Measurements from ENCODE around the gene VEGFB.
A peak's percentile ranks its signal among the peaks of the same experiment; 100 is the strongest.

Gene VEGFB

GRCh38 chr11:64241241-64241490 lies 6.8 kb downstream of the VEGFB start:
- peak overlapping the region; percentile 75 for H3K4me3 ChIP-seq (ENCODE audit: control insufficient read depth, low read depth, low read length)
- no peak for TF ChIP-seq CTCF (IDR thresholded peaks at IDR 0.05; ENCODE audit: control insufficient read depth, insufficient read depth, low read depth, low read length, missing control alignments)
- peak; percentile 96 for DNase-seq (ENCODE audit: low read depth)

DNA sequence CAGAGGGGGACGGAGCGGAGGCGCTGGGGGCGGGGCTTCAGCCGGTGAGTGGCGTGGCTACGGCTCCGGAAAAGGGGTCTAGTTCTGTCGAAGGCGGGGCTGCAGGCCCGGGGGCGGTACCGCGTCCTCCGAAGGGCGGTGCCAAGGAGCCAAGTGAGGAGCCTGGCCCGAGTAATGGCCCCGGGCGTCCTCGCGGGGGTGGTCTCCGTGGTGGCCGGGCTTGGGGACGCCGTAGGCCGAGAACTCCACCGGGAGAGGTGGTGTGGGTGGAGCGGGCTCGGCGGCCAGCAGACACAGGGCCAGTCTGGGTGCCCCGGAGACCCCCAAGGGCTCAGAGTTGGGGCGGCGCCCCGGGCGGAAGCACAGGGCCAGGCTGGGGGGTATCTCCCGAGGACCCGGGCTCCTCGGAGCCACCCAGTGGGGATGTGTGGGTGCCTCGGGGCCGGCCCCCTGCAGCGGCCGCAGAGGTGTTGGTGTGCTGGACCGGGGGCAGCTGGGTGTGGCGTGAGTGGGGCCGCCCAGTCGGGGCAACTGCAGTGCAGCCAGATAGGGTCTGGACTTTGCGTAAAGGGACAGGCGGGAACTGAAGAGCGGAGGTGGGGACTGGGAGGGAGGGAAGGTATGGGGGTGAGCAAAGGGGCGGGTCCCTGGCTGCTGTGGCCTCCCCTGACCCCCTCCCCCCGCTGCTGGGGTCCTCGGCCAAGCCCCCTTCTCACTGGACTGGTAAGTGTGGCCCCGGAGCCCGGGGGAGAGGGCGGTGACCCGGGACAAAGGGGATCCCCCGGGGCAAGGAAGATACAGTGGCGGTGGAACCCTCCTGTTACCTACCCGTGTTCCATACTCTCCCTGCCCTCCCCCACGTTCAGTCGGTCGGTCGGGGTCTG lies 7.3 kb downstream of the VEGFB start:
- no peak for TF ChIP-seq CTCF (IDR thresholded peaks at IDR 0.05; ENCODE audit: control insufficient read depth, insufficient read depth, low read depth, low read length, missing control alignments)
- no peak for DNase-seq (ENCODE audit: low read depth)
- peak overlapping the region; percentile 84 for H3K4me3 ChIP-seq (ENCODE audit: control insufficient read depth, low read depth, low read length)

DNA sequence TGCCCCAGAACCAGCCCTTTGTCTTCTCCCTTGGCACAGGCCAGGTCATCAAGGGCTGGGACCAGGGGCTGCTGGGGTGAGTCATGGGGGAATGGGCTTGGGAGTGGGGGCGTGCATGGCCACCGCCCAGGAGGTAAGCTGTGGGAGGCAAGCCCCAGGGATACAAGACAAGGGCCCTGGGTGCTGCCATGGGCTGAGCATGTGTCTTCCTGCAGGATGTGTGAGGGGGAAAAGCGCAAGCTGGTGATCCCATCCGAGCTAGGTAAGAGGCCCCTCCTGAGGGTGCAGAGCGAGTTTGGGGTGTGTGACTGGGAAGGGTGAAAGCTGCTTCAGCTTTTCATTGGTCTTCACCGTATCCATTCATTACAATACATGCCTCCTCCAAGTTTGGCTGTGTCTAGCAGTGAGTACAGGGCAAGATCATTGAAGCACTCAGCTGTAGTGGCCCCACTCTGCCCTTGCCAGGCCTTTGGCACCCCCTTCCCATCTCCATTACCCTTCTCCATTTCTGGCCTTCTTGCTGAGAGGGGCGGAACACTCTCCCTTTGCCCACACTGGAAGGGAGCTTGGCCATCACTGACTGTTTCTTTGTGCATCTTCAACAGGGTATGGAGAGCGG lies 9.0 kb downstream of the VEGFB start:
- TF ChIP-seq CTCF (IDR thresholded peaks at IDR 0.05; ENCODE audit: control insufficient read depth, insufficient read depth, low read depth, low read length, missing control alignments): no peak
- DNase-seq (ENCODE audit: low read depth): no peak
- peak overlapping the region; percentile 2; the same call in 1 of the 2 replicates for H3K4me3 ChIP-seq (ENCODE audit: control insufficient read depth, low read depth, low read length)

DNA sequence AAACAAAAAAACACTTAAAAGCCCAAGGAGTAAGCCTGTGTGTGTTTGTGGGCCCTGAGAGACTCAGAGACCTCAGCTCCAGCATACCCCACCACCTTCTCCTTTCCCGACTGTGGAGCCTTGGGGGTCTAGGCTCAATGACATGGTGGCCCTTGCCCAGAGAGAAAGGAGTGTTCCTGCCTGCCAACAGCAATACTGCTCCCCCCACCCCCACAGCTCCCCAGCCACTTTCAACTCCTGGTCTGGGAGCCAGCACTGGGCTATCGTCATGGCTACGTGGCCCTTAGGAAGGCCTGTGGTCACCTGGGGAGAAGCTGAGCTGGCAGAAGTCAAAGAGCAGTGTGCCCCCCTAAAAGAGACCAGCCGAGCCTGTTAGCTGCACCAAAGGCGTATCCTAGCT lies 9.7 kb downstream of the VEGFB start:
- no peak overlapping the region for H3K4me3 ChIP-seq (ENCODE audit: control insufficient read depth, low read depth, low read length)
- DNase-seq (ENCODE audit: low read depth): no peak

GRCh38 chr11:64244966-64245365 lies 10.6 kb downstream of the VEGFB start:
- peak overlapping the region; percentile 95 for H3K4me3 ChIP-seq (ENCODE audit: control insufficient read depth, low read depth, low read length)
- no peak for TF ChIP-seq CTCF (IDR thresholded peaks at IDR 0.05; ENCODE audit: control insufficient read depth, insufficient read depth, low read depth, low read length, missing control alignments)
- no peak for DNase-seq (ENCODE audit: low read depth)

More for the DNA sequence above, 9.7 kb downstream of the VEGFB start:
- no peak for TF ChIP-seq CTCF (IDR thresholded peaks at IDR 0.05; ENCODE audit: control insufficient read depth, insufficient read depth, low read depth, low read length, missing control alignments)

- no peak for TF ChIP-seq CTCF (IDR thresholded peaks at IDR 0.05; ENCODE audit: control insufficient read depth, insufficient read depth, low read depth, low read length, missing control alignments)
- no peak for DNase-seq (ENCODE audit: low read depth)
- H3K4me3 ChIP-seq (ENCODE audit: control insufficient read depth, low read depth, low read length): peak overlapping the region; percentile 95
These were observed 11.0 kb downstream of the VEGFB start for GRCh38 chr11:64245401-64245796.

Measured in AG09309 (cell line).